HG03175 (cell line): ENCODE measurements around the gene HS6ST3.
"Not testable (repeated sequence)": the region's sequence is repeated elsewhere in the genome, so short reads cannot be mapped to it uniquely, and the experiment has no call there.

Experiments used
- ATAC-seq: cut with Tn5 transposase; IDR thresholded peaks from one replicate; pipeline ENCODE4 v1.9.1; 2021; ENCODE audit warnings: mild to moderate bottlenecking, moderate library complexity; ENCODE audit not compliant: unreplicated experiment

The HS6ST3 gene

GRCh38 chr13:96089749-96090239 is at the start of gene HS6ST3:
Gene HS6ST3, plus strand, starts transcription at chr13:96090107.
- peak; percentile 35 for ATAC-seq

GRCh38 chr13:96041326-96042110 is 48.4 kb upstream of the HS6ST3 start:
- ATAC-seq: no peak

GRCh38 chr13:96044238-96044637 is 45.7 kb upstream of the HS6ST3 start:
- ATAC-seq: no peak

- ATAC-seq: not testable (repeated sequence)
These were observed 43.3 kb upstream of the HS6ST3 start for GRCh38 chr13:96046449-96047126.

DNA sequence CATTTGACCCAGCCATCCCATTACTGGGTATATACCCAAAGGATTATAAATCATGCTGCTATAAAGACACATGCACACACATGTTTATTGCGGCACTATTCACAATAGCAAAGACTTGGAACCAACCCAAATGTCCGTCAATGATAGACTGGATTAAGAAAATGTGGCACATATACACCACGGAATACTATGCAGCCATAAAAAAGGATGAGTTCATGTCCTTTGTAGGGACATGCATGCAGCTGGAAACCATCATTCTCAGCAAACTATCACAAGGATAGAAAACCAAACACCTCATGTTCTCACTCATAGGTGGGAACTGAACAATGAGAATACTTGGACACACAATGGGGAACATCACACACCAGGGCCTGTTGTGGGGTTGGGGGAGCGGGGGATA is 39.0 kb upstream of the HS6ST3 start:
- not testable (repeated sequence) for ATAC-seq

DNA sequence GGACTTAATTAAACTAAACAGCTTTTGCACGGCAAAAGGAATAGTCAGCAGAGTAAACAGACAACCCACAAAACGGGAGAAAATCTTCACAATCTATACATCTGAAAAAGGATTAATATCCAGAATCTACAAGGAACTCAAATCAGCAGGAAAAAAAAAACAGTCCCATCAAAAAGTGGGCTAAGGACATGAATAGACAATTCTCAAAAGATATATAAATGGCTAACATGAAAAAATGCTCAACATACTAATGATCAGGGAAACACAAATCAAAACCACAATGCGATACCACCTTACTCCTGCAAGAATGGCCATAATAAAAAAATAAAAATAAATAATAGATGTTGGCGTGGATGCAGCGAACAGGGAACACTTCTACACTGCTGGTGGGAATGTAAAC is 38.4 kb upstream of the HS6ST3 start:
- not testable (repeated sequence) for ATAC-seq

GRCh38 chr13:96051946-96052345 is 38.0 kb upstream of the HS6ST3 start:
- ATAC-seq: not testable (repeated sequence)

DNA sequence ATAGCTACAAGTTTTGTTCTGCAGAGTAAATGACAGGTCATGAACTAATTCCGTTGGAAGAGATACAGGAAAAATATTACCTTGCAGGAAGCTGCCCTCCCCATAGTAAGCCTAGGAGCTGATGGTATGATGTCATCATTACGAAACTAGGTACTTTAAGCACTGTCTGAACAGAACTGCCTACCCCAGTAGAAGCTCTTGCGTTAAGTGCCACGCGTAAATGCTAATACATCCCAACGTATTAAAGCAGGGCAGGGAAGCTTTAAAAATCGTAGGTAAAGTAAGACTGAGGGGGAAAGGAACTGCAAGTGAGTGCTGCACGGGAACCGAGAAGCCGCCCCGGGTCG is 37.3 kb upstream of the HS6ST3 start:
- peak; percentile 62 for ATAC-seq

DNA sequence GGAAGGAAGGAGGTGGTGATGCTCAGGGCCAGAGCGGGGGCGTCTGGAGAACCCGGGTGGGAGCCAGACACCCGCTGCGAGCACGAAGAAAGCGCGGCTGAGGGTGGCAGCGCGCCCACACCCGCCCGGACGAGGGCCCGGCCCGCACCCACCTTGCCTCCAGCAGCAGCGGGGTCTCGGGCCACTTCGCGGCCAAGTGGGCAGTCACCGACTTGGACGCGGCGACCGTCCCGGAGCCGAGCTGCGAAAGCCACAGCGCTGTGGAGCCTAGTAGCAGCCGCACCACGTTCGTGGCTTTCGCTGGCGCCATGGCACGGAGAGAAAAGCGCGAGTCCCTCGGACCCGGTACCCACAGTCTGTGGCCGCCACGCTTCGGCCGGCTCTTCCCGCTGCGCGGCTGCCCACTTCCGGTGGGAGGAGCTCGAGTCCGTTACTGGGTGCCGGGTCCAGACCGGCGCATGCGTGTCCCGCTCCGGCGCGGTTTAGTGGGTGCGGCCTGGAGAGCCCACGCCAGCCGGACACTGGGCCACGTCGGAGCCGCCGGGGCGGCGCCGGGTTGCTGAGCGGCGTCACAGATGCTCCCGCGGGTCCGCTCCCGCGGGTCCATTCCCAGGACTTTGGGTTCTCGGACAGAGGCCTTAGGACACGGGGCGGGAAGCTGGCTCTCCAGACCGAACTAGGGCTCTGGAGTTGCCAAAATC is 36.8 kb upstream of the HS6ST3 start, which contains the start of gene UGGT2:
Gene UGGT2 (minus strand): TSS at position 399 of the 701 bp plus-strand sequence. CDS start 89 bp downstream, at position 310.
- peak; percentile 96 for ATAC-seq

GRCh38 chr13:96065849-96066248 is 24.1 kb upstream of the HS6ST3 start:
- no peak for ATAC-seq

GRCh38 chr13:96068729-96069128 is 21.2 kb upstream of the HS6ST3 start:
- no peak for ATAC-seq

DNA sequence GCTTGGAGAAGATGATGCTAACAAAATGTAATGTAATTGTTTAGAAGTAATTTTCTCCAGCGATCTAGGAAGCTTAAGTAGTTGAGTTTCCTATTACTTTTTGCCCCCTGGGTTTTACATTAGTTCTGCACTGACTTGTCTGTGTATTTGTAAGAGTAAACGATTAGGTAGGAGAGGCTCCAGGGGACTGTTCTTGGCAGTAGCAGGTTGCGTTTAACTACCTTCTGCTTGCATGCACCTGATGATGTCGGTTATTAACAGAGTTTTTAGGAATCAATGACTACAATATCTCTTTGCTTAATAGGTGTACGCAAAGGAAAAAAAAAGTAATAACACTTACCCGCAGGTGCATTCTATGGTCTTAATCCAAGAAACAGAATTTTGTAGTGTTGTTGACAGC is 18.4 kb upstream of the HS6ST3 start:
- ATAC-seq: no peak

GRCh38 chr13:96072392-96072791 is 17.5 kb upstream of the HS6ST3 start:
- ATAC-seq: no peak

DNA sequence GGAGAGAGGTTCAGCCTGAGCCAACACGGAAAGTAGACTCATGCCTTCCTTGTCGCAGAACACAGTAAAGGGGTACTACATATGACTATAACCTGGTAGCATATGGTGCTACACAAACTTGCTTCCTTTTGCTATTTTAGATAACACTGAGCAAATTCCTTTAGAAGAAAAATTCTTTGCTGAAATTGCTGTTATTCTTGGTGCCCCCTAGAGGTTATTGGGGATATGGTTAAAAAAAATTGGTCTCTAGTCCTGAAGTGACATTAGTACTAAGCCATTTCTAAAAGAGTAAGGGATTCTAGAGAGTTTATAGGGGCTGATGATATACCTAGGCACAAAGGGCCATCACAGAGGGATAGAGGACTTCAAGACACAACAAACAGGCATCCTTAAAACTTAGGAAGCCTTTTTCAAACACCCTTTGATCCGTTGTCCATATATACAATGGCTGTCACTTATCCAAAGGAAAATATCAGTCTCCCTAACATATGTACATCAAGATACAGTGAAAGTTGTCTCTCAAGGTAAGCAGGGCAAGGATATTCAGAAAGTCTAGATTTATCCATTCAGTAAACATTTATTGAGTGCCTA is 13.9 kb upstream of the HS6ST3 start:
- peak; percentile 58 for ATAC-seq

GRCh38 chr13:96080676-96081075 is 9.2 kb upstream of the HS6ST3 start:
- ATAC-seq: no peak

- no peak for ATAC-seq
These were observed 8.0 kb upstream of the HS6ST3 start for GRCh38 chr13:96081888-96082287.

- no peak for ATAC-seq
These were observed 7.3 kb upstream of the HS6ST3 start for GRCh38 chr13:96082640-96083039.

DNA sequence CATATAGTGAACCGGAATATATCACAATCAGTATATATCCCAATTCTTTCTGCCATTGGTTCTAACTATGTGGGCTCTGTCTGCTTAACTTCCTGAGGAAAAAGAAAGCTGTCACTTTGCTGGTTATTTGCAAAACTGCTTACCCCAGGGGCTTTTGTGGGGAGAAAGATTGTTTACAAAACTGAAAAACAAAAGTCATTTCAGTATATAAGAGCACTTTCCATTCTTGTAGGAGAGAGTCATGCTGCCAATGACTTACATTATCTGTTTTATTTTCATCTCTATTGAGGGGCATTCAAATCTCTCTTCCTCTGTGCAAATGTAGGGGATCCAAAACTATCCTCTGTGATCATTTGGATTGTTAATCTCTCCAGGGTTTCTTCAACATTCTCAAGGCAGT is 3.2 kb upstream of the HS6ST3 start:
- no peak for ATAC-seq

DNA sequence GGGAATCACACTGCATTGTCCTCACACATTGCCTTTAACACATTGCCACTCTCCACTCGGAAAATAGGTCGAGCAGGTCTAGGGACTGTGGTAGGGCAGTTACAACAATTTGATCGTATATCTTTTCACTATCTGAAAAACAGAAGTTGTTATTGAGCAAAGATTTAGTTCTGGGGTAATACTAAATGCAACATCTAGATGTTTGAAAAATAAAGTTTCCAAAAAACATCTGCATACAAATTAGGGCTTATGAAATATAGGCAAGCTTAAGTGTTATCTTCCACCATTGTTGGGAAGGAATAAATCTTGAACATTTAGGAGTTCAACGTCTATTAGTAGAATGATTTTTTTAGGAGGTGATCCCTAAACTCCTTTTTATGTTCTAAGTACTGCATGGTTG is 768 bp upstream of the HS6ST3 start:
- ATAC-seq: no peak

GRCh38 chr13:96090240-96091101 is 564 bp downstream of the HS6ST3 start:
- ATAC-seq: peak; percentile 36
